ENCODE results near the gene RETREG3.
"Not testable (repeated sequence)": the region's sequence is repeated elsewhere in the genome, so short reads cannot be mapped to it uniquely, and the experiment has no call there.

The RETREG3 gene

GRCh38 chr17:42547001-42547461 lies 62.1 kb downstream of the RETREG3 start:
- DNase-seq (ENCODE audit: low read depth), result no peak
- no peak overlapping the region for H3K4me3 ChIP-seq (ENCODE audit: control insufficient read depth, low read depth, low read length)
- TF ChIP-seq, protein P1, sequence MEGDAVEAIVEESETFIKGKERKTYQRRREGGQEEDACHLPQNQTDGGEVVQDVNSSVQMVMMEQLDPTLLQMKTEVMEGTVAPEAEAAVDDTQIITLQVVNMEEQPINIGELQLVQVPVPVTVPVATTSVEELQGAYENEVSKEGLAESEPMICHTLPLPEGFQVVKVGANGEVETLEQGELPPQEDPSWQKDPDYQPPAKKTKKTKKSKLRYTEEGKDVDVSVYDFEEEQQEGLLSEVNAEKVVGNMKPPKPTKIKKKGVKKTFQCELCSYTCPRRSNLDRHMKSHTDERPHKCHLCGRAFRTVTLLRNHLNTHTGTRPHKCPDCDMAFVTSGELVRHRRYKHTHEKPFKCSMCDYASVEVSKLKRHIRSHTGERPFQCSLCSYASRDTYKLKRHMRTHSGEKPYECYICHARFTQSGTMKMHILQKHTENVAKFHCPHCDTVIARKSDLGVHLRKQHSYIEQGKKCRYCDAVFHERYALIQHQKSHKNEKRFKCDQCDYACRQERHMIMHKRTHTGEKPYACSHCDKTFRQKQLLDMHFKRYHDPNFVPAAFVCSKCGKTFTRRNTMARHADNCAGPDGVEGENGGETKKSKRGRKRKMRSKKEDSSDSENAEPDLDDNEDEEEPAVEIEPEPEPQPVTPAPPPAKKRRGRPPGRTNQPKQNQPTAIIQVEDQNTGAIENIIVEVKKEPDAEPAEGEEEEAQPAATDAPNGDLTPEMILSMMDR (IDR thresholded peaks at IDR 0.05; ENCODE audit: control insufficient read depth, insufficient read depth, low read depth, low read length, missing control alignments), result no peak

DNA sequence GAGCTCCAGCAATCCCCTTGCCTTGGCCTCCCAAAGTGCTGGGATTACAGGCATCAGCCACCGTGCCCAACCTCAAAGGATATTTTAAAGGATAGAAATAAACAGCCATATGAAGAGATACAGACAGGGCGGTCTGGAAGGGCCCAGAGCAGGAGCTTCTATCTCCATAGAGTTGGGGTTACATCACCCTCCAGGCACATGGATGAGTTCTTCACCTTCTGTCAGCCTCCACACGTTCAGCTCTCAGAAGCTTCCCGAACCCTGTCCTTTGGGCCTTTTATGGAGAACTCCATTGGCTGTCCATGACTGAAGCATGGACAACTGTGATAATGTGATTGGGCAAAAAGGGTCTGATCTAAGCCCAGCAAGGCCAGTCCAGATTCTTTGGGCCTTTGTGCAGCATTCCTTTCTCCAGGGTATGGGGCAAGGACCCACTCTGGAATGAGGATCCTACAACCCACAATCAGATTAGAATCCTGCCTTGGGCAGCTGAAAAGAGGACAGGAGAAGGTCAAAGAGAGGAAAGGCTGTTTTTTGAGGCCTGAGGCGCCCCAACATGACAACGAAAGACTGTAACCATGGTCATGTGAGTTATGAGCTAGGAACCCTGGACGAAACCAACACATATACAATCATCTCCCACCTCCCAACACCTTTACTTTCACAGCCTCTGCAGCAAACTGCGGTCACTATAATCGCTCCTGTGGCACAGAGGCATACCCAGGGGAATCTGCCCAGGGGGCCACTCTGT lies 63.2 kb downstream of the RETREG3 start:
- DNase-seq (ENCODE audit: low read depth); H3K4me3 ChIP-seq (ENCODE audit: control insufficient read depth, low read depth, low read length): not testable (repeated sequence)

GRCh38 chr17:42544874-42545283 lies 64.3 kb downstream of the RETREG3 start:
- H3K4me3 ChIP-seq (ENCODE audit: control insufficient read depth, low read depth, low read length), result no peak overlapping the region
- TF ChIP-seq, protein P1 (IDR thresholded peaks at IDR 0.05; ENCODE audit: control insufficient read depth, insufficient read depth, low read depth, low read length, missing control alignments), result no peak
- DNase-seq (ENCODE audit: low read depth), result no peak

DNA sequence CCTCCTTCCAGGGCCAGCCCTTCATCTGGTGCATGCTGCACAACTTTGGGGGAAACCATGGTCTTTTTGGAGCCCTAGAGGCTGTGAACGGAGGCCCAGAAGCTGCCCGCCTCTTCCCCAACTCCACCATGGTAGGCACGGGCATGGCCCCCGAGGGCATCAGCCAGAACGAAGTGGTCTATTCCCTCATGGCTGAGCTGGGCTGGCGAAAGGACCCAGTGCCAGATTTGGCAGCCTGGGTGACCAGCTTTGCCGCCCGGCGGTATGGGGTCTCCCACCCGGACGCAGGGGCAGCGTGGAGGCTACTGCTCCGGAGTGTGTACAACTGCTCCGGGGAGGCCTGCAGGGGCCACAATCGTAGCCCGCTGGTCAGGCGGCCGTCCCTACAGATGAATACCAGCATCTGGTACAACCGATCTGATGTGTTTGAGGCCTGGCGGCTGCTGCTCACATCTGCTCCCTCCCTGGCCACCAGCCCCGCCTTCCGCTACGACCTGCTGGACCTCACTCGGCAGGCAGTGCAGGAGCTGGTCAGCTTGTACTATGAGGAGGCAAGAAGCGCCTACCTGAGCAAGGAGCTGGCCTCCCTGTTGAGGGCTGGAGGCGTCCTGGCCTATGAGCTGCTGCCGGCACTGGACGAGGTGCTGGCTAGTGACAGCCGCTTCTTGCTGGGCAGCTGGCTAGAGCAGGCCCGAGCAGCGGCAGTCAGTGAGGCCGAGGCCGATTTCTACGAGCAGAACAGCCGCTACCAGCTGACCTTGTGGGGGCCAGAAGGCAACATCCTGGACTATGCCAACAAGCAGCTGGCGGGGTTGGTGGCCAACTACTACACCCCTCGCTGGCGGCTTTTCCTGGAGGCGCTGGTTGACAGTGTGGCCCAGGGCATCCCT lies 65.7 kb downstream of the RETREG3 start:
- no peak for DNase-seq (ENCODE audit: low read depth)
- no peak overlapping the region for H3K4me3 ChIP-seq (ENCODE audit: control insufficient read depth, low read depth, low read length)
- TF ChIP-seq, protein P1 (IDR thresholded peaks at IDR 0.05; ENCODE audit: control insufficient read depth, insufficient read depth, low read depth, low read length, missing control alignments), result no peak

- DNase-seq (ENCODE audit: low read depth), result no peak
- TF ChIP-seq, protein P1 (IDR thresholded peaks at IDR 0.05; ENCODE audit: control insufficient read depth, insufficient read depth, low read depth, low read length, missing control alignments), result no peak
- H3K4me3 ChIP-seq (ENCODE audit: control insufficient read depth, low read depth, low read length), result no peak overlapping the region
Observed at GRCh38 chr17:42541041-42541833, 67.9 kb downstream of the RETREG3 start.

DNA sequence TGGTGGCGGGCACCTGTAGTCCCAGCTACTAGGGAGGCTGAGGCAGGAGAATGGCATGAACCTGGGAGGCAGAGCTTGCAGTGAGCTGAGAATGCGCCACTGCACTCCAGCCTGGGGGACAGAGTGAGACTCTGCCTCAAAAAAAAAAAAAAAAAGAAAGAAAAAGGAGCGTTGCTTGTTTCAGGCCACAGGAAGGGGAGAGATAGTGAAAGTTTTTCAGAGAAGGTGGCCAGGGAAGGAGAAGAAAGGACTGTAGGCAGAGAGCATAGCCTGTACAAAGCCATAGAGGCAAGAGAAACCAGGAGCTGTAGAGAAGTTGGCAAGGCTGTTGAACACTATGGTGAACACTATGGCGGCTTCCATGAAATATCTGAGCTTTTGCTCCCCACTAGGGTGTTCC lies 68.6 kb downstream of the RETREG3 start:
- H3K4me3 ChIP-seq (ENCODE audit: control insufficient read depth, low read depth, low read length); DNase-seq (ENCODE audit: low read depth): not testable (repeated sequence)

DNA sequence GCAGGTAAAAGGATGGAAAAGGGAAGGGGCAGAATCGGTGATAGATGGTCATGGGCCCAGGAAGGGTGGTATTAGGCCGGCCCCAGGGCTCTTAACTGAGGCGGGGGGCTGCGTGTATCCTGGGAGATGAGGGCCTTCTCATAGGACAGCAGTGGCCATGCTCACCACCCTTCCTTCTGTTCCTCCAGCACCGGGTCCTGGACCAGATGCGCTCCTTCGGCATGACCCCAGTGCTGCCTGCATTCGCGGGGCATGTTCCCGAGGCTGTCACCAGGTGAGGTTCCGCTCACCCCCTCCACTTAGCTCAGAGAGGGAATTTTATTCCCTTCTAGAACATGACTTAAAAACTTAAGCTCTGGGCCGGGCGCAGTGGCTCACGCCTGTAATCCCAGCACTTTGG lies 70.7 kb downstream of the RETREG3 start:
- TF ChIP-seq, protein P1 (IDR thresholded peaks at IDR 0.05; ENCODE audit: control insufficient read depth, insufficient read depth, low read depth, low read length, missing control alignments), result no peak
- H3K4me3 ChIP-seq (ENCODE audit: control insufficient read depth, low read depth, low read length), result no peak overlapping the region
- DNase-seq (ENCODE audit: low read depth), result no peak
